ENCODE results near the gene SYT17.
A peak's percentile ranks its signal among the peaks of the same experiment; 100 is the strongest.

The SYT17 gene

DNA sequence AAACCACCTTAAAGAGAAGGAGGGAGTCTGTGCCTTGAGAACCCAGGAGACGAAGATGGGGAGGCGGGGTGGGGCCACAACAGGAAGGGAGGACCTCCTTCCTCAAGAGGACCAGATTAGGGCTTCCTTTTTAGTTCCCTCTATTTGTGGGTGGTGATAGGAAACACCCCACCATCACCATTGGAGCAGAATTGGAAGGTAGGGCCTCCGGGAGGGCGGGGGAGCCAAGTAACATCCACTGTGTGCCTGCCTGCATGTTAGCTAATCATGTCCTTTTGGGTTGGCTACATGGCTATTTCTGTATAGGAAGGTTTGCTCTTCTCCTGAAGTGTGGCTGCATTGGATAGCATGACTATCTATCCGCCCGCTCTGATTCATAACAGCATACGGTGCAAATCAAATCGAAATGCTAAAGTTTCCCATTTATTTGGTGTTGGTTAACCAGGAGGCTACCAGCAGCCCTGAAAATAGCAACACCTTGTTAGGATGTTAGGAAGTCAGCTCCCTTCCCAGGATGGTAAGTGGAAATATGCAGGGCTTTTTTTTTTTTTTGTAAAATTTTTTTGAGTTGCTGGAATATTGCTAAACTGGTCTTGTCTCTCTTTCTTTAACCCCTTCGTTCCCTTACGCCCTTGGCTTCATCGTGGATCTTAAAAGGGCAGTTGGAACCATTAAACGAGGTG is 4.2 kb downstream of the SYT17 start:
- no peak overlapping the region for H3K4me3 ChIP-seq (replicated peaks; ENCODE audit: low read depth, low read length)
- DNase-seq (ENCODE audit: low read depth): no peak
- TF ChIP-seq, protein P1, sequence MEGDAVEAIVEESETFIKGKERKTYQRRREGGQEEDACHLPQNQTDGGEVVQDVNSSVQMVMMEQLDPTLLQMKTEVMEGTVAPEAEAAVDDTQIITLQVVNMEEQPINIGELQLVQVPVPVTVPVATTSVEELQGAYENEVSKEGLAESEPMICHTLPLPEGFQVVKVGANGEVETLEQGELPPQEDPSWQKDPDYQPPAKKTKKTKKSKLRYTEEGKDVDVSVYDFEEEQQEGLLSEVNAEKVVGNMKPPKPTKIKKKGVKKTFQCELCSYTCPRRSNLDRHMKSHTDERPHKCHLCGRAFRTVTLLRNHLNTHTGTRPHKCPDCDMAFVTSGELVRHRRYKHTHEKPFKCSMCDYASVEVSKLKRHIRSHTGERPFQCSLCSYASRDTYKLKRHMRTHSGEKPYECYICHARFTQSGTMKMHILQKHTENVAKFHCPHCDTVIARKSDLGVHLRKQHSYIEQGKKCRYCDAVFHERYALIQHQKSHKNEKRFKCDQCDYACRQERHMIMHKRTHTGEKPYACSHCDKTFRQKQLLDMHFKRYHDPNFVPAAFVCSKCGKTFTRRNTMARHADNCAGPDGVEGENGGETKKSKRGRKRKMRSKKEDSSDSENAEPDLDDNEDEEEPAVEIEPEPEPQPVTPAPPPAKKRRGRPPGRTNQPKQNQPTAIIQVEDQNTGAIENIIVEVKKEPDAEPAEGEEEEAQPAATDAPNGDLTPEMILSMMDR (IDR thresholded peaks at IDR 0.05; ENCODE audit: low read length, missing control alignments): no peak

DNA sequence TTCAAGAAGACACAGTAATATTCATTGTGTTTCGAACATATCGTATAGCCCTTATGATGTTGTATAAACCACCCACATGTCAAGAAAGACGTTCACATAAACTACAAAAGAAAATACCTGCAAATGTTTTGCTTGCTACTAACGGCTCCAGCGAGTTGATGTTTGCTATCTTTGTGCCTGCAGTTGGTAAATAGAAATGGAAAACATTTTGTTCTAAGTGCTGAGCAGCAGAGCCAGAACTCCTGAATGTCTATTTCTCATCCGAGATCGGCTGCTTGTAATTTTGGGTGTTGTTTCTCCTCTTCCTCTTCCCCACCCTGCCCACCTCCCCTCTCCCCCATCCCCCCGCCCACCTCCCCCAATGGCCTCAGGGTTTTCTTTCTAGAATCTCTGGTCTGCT is 5.0 kb downstream of the SYT17 start:
- TF ChIP-seq, protein P1 (IDR thresholded peaks at IDR 0.05; ENCODE audit: low read length, missing control alignments): no peak
- DNase-seq (ENCODE audit: low read depth): no peak
- no peak overlapping the region for H3K4me3 ChIP-seq (replicated peaks; ENCODE audit: low read depth, low read length)

DNA sequence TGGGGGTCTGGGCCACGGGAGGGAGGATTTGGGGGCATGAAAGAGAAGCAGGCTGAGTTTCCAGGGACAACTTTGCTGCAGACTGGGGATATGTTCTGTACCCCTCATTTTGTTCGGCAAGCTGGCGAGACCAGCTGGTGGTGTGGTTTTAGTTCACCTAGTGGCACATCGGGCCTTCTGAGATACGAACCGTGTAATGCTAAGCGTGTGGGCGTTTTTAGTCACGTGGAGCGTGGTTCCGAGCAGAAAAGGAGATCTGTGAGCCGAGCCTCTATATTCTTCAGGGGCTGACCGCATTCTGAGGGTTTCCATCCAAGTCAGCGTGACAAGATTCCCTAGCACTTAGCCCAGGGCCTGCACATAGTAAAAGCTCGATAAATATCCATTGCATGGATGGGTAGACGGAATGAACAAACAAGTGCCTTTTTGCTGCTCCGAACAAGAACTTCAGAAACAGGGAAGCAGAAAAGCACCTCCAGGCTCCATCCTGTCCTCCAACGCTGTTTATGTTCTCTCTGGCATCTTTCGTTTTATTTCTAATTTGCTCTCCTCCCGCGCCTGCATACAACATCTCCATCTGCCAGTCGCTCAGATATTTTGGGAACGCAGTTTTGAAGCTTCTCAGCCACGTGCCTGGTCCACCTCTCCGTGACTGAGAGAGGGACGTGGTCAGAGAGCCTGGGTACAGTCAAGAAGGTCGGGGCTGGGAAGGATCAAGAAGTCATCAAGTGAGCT is 5.8 kb downstream of the SYT17 start:
- H3K4me3 ChIP-seq (replicated peaks; ENCODE audit: low read depth, low read length): no peak overlapping the region
- DNase-seq (ENCODE audit: low read depth): no peak
- TF ChIP-seq, protein P1 (IDR thresholded peaks at IDR 0.05; ENCODE audit: low read length, missing control alignments): no peak

DNA sequence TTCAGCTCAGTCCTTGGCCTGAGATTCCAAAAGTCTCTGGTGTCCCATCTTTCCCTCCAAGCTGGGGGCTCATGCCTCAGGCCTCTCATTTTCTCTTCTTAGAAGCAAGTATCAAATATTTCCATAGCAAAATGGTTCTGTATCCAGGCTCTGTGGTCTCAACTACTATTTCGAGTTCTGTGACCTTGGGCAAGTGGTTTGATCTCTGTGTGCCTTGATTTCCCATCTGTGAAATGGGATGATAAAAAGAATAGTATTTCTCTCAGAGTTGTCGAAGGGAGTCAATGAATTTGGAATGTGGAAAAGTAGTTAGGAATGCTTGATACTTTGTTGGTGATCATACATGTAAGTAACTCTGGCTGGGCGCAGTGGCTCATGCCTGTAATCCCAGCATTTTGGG is 6.4 kb downstream of the SYT17 start:
- TF ChIP-seq, protein P1 (IDR thresholded peaks at IDR 0.05; ENCODE audit: low read length, missing control alignments): no peak
- no peak for DNase-seq (ENCODE audit: low read depth)
- no peak overlapping the region for H3K4me3 ChIP-seq (replicated peaks; ENCODE audit: low read depth, low read length)

DNA sequence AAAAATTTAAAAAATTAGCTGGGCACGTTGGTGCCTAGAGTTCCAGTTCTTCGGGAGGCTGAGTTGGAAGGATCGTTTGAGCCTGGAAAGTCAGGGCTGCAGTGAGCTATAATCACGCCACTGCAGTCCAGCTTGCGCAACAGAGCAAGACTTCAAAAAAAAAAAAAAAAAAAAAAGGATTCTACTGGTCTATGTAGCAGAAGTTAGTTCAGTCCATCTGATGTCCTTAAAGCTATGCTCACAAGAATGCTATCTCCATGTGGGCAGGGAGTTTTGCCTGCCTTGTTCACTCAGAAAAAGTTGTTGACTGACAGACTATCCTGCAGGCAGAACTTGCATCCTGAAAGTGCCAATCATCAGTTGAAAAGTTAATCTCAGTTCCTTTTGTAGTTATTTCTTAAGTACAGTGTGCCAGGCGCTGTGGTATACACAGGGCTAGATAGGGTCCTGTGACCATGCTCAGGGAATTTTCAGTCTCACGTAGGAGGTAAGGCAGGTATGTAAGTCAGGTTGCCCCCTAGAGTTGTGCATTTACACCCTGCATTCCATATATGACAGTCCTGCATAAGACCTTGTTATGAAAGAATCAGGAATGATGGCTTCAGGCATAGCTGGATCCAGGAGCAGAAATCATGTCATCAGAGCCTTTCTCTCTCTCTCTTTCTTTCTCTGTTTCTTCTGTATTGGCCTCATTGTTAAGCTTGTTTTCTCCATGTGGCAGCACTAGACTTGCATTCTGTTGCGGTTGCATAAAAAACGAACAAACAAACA is 7.6 kb downstream of the SYT17 start:
- TF ChIP-seq, protein P1 (IDR thresholded peaks at IDR 0.05; ENCODE audit: low read length, missing control alignments): no peak
- peak; percentile 43 for DNase-seq (ENCODE audit: low read depth)
- H3K4me3 ChIP-seq (replicated peaks; ENCODE audit: low read depth, low read length): no peak overlapping the region

DNA sequence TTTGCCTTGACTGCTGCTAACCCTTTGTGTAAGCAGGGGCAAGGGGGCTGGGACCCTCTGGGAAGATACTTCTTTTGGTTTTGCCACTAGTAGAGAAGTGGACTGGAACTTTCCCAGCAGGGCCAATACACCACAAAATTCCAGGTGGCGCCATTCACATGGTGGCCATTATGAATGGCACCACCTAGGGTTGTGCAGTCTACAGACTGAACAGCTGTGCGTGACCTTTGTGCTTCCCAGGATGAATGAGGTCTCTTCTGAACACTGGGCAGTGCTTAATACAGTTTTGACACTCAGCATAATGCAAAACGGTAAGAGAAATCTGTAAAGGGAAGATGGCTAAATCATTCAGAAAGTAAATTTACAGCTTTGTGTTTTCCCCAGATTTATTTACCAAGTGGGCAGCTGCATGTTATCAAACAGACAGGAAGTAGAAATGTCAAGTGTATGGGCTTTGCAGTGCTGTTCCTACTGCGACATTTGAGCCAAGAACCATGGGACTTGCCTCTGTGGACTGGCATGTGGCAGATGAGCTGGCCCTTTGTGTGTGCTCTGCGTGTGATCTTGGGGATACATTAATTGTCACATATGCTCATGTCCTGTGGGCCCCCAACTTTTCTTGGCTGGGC is 9.2 kb downstream of the SYT17 start:
- no peak overlapping the region for H3K4me3 ChIP-seq (replicated peaks; ENCODE audit: low read depth, low read length)
- TF ChIP-seq, protein P1 (IDR thresholded peaks at IDR 0.05; ENCODE audit: low read length, missing control alignments): no peak
- DNase-seq (ENCODE audit: low read depth): peak; percentile 9

Data from fibroblast of pulmonary artery (primary cell).